GM12878 (cell line): ENCODE measurements around the gene SATB1. TPM values are rescaled to one million over a fixed set of nuclear protein-coding genes. Genes with fewer than 3 reads are reported as not detected.

Experiments used
- ATAC-seq: fragments of 200-7000 bp; cut with Tn5 transposase; 3 replicates; pipeline ENCODE4 v1.9.1; 2020; ENCODE audit warnings: mild to moderate bottlenecking, moderate library complexity
- BruUV-seq: library from RNA; stranded (reverse); fragments of 400-500 nt; replicated peaks from 2 replicates; lab custom pipeline; 2021; lab: Mats Ljungman, UMichigan
- CTCF ChIA-PET: fragments of 300-600 bp; sonication (Branson Sonifier 250); formaldehyde crosslinking; extraction: SDS; loops from one replicate; lab custom pipeline; 2021; ENCODE audit warnings: inconsistent platforms; lab: Yijun Ruan, JAX
- POLR2A ChIA-PET: fragments of 350-600 bp; formaldehyde crosslinking; extraction: SDS; loops from one replicate; lab custom pipeline; 2021; ENCODE audit warnings: inconsistent platforms; lab: Charles Lee
- RAD21 ChIA-PET: fragments of 300-600 bp; sonication (Branson Sonifier 250); formaldehyde crosslinking; loops from one replicate; lab custom pipeline; 2023; ENCODE audit warnings: antibody characterized with exemption; ENCODE audit not compliant: unreplicated experiment; lab: Charles Lee
- SMC1A ChIA-PET: fragments of 300-600 bp; sonication (Branson Sonifier 250); formaldehyde crosslinking; loops from one replicate; lab custom pipeline; 2023; ENCODE audit not compliant: unreplicated experiment, uncharacterized antibody; lab: Charles Lee
- DNase-seq: peaks from one replicate; pipeline ENCODE4 v3.0.0-alpha.2; 2011; ENCODE audit warnings: low read depth, low spot score
- FAIRE-seq: peaks from 3 replicates; lab custom pipeline; 2011; peaks lifted over from hg19 to GRCh38; lab: Jason Lieb, UNC
- H2AFZ ChIP-seq: 2 replicates; pipeline ENCODE4 v1.6.0; 2011; ENCODE audit warnings: low read depth, low read length, control low read depth; ENCODE audit not compliant: control insufficient read depth
- H3K27ac ChIP-seq: 2 replicates; pipeline ENCODE4 v1.5.1; 2011; ENCODE audit warnings: control low read depth; ENCODE audit not compliant: control insufficient read depth, insufficient read depth
- H3K27me3 ChIP-seq, 2 experiments: replicated peaks in 1 of 2; 2 replicates each; pipeline versions ENCODE4 v1.6.0 to v1.6.1; 2011; ENCODE audit warnings: low read length in 1 of 2; ENCODE audit not compliant: control insufficient read depth in 2 of 2, insufficient read depth in 2 of 2
- H3K36me3 ChIP-seq, 2 experiments: 2 replicates each; pipeline ENCODE4 v1.5.1; 2011; ENCODE audit warnings: low read length in 1 of 2; ENCODE audit not compliant: control insufficient read depth in 2 of 2, insufficient read depth in 2 of 2
- H3K4me1 ChIP-seq: 2 replicates; pipeline ENCODE4 v1.6.1; 2011; ENCODE audit warnings: mild to moderate bottlenecking, low read length, moderate library complexity, mixed read lengths; ENCODE audit not compliant: control insufficient read depth, insufficient read depth
- H3K4me2 ChIP-seq: 2 replicates; pipeline ENCODE4 v1.6.0; 2011; ENCODE audit warnings: control low read depth; ENCODE audit not compliant: control insufficient read depth, insufficient read depth
- H3K4me3 ChIP-seq: fragments of 200-600 bp; sonication (generic); 2 replicates; pipeline ENCODE4 v1.5.1; 2016
- H3K79me2 ChIP-seq: 2 replicates; pipeline ENCODE4 v1.6.0; 2011; ENCODE audit warnings: low read length; ENCODE audit not compliant: control insufficient read depth, insufficient read depth
- H3K9ac ChIP-seq: 2 replicates; pipeline ENCODE4 v1.8.0; 2011; ENCODE audit warnings: low read length, control low read depth, mixed read lengths; ENCODE audit not compliant: control insufficient read depth, insufficient read depth
- H3K9me3 ChIP-seq: replicated peaks from 3 replicates; pipeline ENCODE4 v1.5.1; 2011; ENCODE audit warnings: mild to moderate bottlenecking, low read length; ENCODE audit not compliant: control insufficient read depth, insufficient read depth
- H4K20me1 ChIP-seq: 2 replicates; pipeline ENCODE4 v1.6.0; 2011; ENCODE audit not compliant: control insufficient read depth, insufficient read depth
- CTCF ChIP-seq, 3 experiments: IDR thresholded peaks in 2 of 3; conservative IDR thresholded peaks in 1 of 3; 2 replicates each; pipeline ENCODE4 v1.5.1; 2011; ENCODE audit warnings: low read depth in 3 of 3, low read length in 3 of 3, mild to moderate bottlenecking in 3 of 3, control low read depth in 2 of 3, moderate library complexity in 2 of 3, inconsistent platforms in 1 of 3, mixed read lengths in 1 of 3; ENCODE audit not compliant: control insufficient read depth in 2 of 3, insufficient read depth in 1 of 3; ENCODE audit errors: extremely low read depth in 1 of 3
- DPF2 ChIP-seq: fragments of 450-650 bp; IDR thresholded peaks from 2 replicates; pipeline ENCODE4 v1.6.1; 2017; ENCODE audit warnings: mild to moderate bottlenecking
- ETV6 ChIP-seq, 2 experiments: fragments of 450-650 bp in 1 of 2; IDR thresholded peaks in 1 of 2; conservative IDR thresholded peaks in 1 of 2; 2 replicates each; pipeline ENCODE4 v1.6.1; 2014; ENCODE audit warnings: antibody characterized with exemption in 1 of 2, borderline replicate concordance in 1 of 2, low read depth in 1 of 2, mild to moderate bottlenecking in 1 of 2, moderate library complexity in 1 of 2
- IRF5 ChIP-seq: fragments of 450-650 bp; IDR thresholded peaks from 2 replicates; pipeline ENCODE4 v1.6.1; 2017; ENCODE audit warnings: borderline replicate concordance
- KAT2A ChIP-seq: conservative IDR thresholded peaks from 2 replicates; pipeline ENCODE4 v1.6.1; 2011; ENCODE audit warnings: low read depth, low read length; ENCODE audit not compliant: control insufficient read depth
- NFYA ChIP-seq: IDR thresholded peaks from 2 replicates; pipeline ENCODE4 v1.6.1; 2011; ENCODE audit warnings: low read depth, mild to moderate bottlenecking, low read length, improper control_type of control experiment, borderline replicate concordance
- SMARCA5 ChIP-seq: fragments of 450-650 bp; IDR thresholded peaks from 2 replicates; pipeline ENCODE4 v1.6.1; 2017; ENCODE audit warnings: mild to moderate bottlenecking
- SUZ12 ChIP-seq: fragments of 200-600 bp; sonication (generic); IDR thresholded peaks from one replicate; pipeline ENCODE4 v1.6.1; 2018; ENCODE audit warnings: antibody characterized with exemption, mild to moderate bottlenecking; ENCODE audit not compliant: unreplicated experiment
- TARDBP ChIP-seq: IDR thresholded peaks from 2 replicates; pipeline ENCODE4 v1.6.1; 2016; ENCODE audit warnings: borderline replicate concordance
- USF2 ChIP-seq: IDR thresholded peaks from 2 replicates; pipeline ENCODE4 v1.6.1; 2011; ENCODE audit warnings: low read depth, low read length, improper control_type of control experiment, borderline replicate concordance
- WGBS: methylation state at CpG from one replicate; pipeline ENCODE4 v1.1.6; 2016; ENCODE audit warnings: low lambda C conversion rate; ENCODE audit not compliant: insufficient replicate concordance, insufficient coverage; ENCODE audit errors: missing lambda C conversion rate; 5-methylcytosine and 5-hydroxymethylcytosine counted together
- in situ Hi-C: fragments of 300-500 bp; cut with MboI; formaldehyde crosslinking; loops from 9 replicates; pipeline ENCODE4 v1.14.3; 2018; ENCODE audit warnings: mixed read lengths
- intact Hi-C: fragments of 100-400 bp; cut with micrococcal nuclease; formaldehyde crosslinking; loops from one replicate; pipeline ENCODE4 v1.14.2; 2022; ENCODE audit not compliant: unreplicated experiment
- polyA plus RNA-seq, 11 experiments: library from polyadenylated mRNA; depleted of rRNA in 4 of 11; unstranded in 6 of 11; stranded (reverse) in 5 of 11; fragments of >200 nt; fragmentation: Nextera tagmentation in 4 of 11; fragmentation: Illumina TruSeq in 1 of 11; extraction: Ambion mirVana in 4 of 11; extraction: Trizol in 1 of 11; gene quantifications; 1 replicate in 1 of 11; 2 replicates in 10 of 11; pipeline versions ENCODE4 v1.2.1 to v1.2.3, GENCODE V29; 2011 to 2016; ENCODE audit warnings: inconsistent platforms in 2 of 11, missing spikeins in 2 of 11, low read depth in 1 of 11
- total RNA-seq, 4 experiments: library from RNA; depleted of rRNA in 3 of 4; stranded (reverse); fragments of >200 nt in 3 of 4; fragmentation: Illumina TruSeq in 1 of 4; extraction: Trizol in 1 of 4; gene quantifications; 2 replicates each; pipeline versions ENCODE4 v1.2.1 to v1.2.3, GENCODE V29; 2013 to 2021

Gene SATB1
- total and polyA plus RNA-seq, 10 of the 15 experiments (the other 5 are each of a cell fraction or from before 2014, with no cell fraction given): 0.01 to 0.72 (median 0.07) TPM; not detected in 4

- no peak overlapping the region for H3K4me3 ChIP-seq
- H3K9ac ChIP-seq: no peak overlapping the region
- H3K27me3 ChIP-seq: no peaks in the 10 kb centered on the region
- no peak overlapping the region for H3K4me2 ChIP-seq
- FAIRE-seq: no peak
- no peaks in the 10 kb centered on the region for H3K36me3 ChIP-seq
- RAD21 ChIA-PET: no interaction called here
- in situ Hi-C loops: no loop called here
- H3K9me3 ChIP-seq: no peaks in the 10 kb centered on the region
- CTCF ChIA-PET: interaction anchor here (0.6 kb wide), 1 partner anchor 177 kb away, joined by 3 read pairs; no protein-coding TSS in a partner anchor
- POLR2A ChIA-PET: no interaction called here
- H3K27ac ChIP-seq: no peak overlapping the region
- TF ChIP-seq TARDBP (no peak), KAT2A (no peak), NFYA (no peak), IRF5 (no peak), SMARCA5 (no peak), USF2 (no peak), ETV6 (conservative IDR thresholded peaks at IDR 0.05 in 1 of 2, IDR thresholded peaks at IDR 0.05 in 1 of 2; ENCODE audit: borderline replicate concordance in 1 of 2, low read depth in 1 of 2) (no peak), CTCF (IDR thresholded peaks at IDR 0.05 in 2 of 3, conservative IDR thresholded peaks at IDR 0.05 in 1 of 3; ENCODE audit: control insufficient read depth in 2 of 3, extremely low read depth in 1 of 3, insufficient read depth in 1 of 3, low read depth in 3 of 3, low read length in 3 of 3) (no peak), SUZ12 (no peak), DPF2 (no peak)
- TF ChIP-seq, all 136 proteins: peak for 0
- Histone ChIP-seq H3K4me1 (no peaks in the 10 kb centered on the region), H2AFZ (no peak overlapping the region), H3K79me2 (no peaks in the 10 kb centered on the region), H4K20me1 (no peaks in the 10 kb centered on the region)
- no TSS peak for BruUV-seq
- WGBS: 58% methylated on average over 1 of the region's 1 CpG
- intact Hi-C loops: no loop called here
- DNase-seq (no peak), ATAC-seq (no peak)
- SMC1A ChIA-PET: no interaction called here
Measured at GRCh38 chr3:18301781-18302180, 123.4 kb downstream of the SATB1 start.
